Smooth muscle cell of the coronary artery (primary cell): ENCODE data around the gene ZNF214. TPM values are rescaled to one million over a fixed set of nuclear protein-coding genes. Genes with fewer than 3 reads are reported as not detected.

ENCODE experiments used
- total RNA-seq: library from RNA; depleted of rRNA; stranded (reverse); fragments of >200 nt; gene quantifications from 2 replicates; pipeline ENCODE4 v1.2.3, GENCODE V29; 2014; ENCODE audit warnings: low replicate concordance

The ZNF214 gene
- 4.4 and 13.8 TPM in 2 replicates for total RNA-seq

GRCh38 chr11:7020183-7020917 is at the start of gene ZNF214, which contains the start of gene NLRP14:
Gene ZNF214 (minus strand): TSS chr11:7020346. CDS start chr11:7002835, 17,511 bp downstream.
Gene NLRP14 (plus strand): TSS chr11:7020479. CDS start chr11:7038587, 18,108 bp downstream.

Other genes with a start within 250 kb of the ZNF214 start
- 0.08 TPM in 1 of 2 replicates, not detected in the other for gene OR2AG2, start 248.4 kb downstream of the ZNF214 start, total RNA-seq
- not detected in 2 replicates for gene OR2AG1, start 237.3 kb downstream of the ZNF214 start, total RNA-seq
- gene OR6A2, start 220.7 kb downstream of the ZNF214 start, total RNA-seq: 0.12 and 0.15 TPM in 2 replicates
- not detected in 2 replicates for gene OR10A5, start 174.7 kb downstream of the ZNF214 start, total RNA-seq
- not detected in 2 replicates for gene OR10A2, start 157.3 kb downstream of the ZNF214 start, total RNA-seq
- not detected in 2 replicates for gene OR10A4, start 143.7 kb downstream of the ZNF214 start, total RNA-seq
- gene OR2D2, start 127.8 kb downstream of the ZNF214 start, total RNA-seq: 0.15 TPM in 1 of 2 replicates, not detected in the other
- gene OR2D3, start 99.3 kb downstream of the ZNF214 start, total RNA-seq: not detected in 2 replicates
- 1.3 and 4.2 TPM in 2 replicates for gene ZNF215, start 93.9 kb downstream of the ZNF214 start, total RNA-seq
- 0.08 TPM in 1 of 2 replicates, not detected in the other for gene NLRP14, start 133 bp upstream of the ZNF214 start, total RNA-seq
- 0.08 TPM in 1 of 2 replicates, not detected in the other for gene RBMXL2, start 68.7 kb upstream of the ZNF214 start, total RNA-seq
- gene SYT9, start 231.6 kb upstream of the ZNF214 start, total RNA-seq: not detected in 2 replicates